HG03571 (cell line): ENCODE measurements around the gene C3.

Experiments
- ATAC-seq: cut with Tn5 transposase; IDR thresholded peaks from one replicate; pipeline ENCODE4 v1.9.1; 2021; ENCODE audit not compliant: unreplicated experiment

C3 gene

GRCh38 chr19:6731822-6732221 is 11.4 kb upstream of the C3 start:
- no peak for ATAC-seq

DNA sequence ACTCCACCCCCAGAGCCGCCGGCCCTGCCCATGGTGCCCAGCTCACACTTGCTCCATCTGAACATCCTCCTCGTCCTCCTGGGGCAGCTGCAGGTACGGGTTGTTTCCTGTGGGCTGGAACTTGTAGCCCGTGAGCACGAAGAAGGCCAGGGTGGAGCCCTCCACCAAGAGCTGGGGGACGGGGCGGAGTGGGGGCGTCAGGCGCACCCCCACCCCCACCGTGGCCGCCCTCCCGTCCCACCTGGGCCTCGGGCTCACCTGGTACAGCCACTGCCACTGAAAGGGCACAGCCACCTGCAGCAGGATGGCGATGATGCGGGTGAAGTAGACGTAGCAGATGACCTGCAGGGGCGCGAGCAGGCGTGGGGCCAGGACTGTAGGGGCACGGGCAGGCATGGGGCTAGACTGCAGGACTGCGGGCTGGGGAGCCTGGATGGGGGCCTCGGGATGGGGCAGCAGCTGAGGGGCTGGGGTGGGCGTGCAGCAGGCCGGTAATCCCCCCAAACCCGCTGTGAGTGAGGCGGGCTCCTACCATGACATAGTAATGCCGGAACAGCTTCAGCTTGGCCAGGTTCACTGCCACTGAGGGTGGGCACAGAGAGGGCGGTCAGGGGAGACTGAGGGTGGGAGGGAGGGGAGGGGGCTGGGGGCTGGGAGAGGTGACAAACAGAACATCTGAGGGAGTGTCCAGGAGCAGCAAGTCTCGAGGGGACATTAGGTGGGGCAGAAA is 10.7 kb upstream of the C3 start:
- no peak for ATAC-seq

GRCh38 chr19:6730153-6730804 is 9.8 kb upstream of the C3 start:
- ATAC-seq, result no peak

GRCh38 chr19:6729573-6730152 is 9.2 kb upstream of the C3 start:
- no peak for ATAC-seq

DNA sequence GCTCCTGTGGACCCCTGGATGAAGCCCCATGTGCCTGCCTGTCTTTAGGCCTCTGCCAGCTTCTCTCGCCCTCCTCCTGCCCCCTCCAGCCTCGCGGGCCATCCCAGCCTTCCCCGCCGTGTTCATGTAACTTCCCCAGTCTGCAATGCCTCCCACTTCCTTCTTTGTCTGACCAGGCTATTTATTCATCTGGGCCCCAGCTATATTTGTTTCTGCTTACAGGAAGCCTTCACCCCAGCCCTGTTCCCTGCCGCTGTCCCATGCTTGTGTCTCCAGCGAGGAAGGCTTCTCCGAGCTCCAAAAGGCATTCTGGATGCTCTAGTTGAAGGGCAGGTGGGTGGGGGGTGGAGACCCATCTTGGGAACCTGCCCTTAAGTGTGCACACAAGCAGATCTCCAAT is 7.9 kb upstream of the C3 start:
- ATAC-seq, result no peak

DNA sequence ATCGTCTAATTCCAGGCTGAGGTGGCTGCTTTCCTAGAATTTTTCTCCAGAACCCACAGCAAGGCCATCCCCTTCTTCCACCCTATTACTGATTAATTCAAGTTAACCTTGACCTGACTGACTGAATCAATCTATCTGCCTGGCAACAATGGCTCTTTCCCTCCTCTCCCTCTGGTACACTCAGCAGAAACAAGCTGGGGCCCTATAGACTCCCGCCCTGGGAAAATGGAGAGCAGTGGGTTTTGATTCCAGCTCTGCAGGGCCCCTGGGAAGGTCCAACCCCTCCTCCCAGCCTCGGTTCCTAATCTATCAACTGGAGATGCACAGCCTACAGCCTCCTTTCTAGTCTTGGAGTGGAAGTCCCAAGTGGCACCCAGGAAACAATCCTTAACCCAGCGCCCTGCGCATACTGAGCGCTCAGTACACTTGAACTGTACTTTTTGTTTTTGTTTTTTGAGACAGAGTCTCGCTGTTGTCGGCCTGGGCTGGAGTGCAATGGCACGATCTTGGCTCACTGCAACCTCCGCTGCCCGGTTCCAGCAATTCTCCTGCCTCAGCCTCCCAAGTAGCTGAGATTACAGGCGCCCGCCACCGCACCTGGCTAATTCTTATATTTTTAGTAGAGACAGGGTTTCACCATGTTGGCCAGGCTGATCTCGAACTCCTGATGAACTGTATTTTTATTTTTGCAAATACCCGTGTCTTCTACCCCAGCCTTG is 5.2 kb upstream of the C3 start:
- no peak for ATAC-seq

DNA sequence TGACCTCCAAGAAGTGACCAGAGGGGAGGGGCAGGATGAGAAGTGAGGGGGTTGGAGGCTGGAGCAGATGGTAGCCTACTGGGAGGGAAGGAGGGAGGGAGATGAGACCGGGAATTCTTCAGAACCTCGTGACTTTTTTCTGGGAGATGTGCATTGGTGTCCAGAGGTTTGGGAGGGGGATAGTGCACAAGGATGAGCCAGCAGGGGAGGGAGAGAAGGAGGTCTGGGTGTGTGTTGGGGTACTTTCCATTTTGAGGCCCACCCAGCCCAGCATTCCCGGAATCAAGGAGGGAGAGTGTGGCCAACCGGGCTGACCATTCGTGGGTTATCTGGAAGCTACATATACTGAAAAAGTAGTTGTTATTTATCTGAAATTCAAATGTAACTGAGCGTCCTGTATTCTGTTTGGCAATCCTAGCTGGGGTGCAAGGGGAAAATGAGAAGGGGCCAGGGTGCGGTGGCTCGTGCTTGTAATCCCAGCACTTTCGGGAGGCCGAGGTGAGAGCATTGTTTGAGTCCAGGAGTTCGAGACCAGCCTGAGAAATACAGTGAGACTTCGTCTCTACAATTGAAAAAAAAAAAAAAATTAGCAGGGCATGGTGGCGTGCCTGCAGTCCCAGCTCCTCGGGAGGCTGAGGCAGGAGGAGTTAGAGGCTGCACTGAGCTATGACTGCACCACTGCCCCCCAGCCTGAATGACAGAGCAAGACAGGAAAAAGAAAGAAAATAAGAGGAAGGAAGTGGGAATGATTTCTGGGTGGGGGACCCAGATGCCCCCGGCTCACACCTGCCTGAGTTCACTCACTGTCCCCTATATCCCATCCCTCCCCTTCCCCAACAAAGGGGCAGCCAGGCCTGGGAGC is 4.4 kb upstream of the C3 start:
- no peak for ATAC-seq

GRCh38 chr19:6723738-6724137 is 3.3 kb upstream of the C3 start:
- ATAC-seq, result no peak

DNA sequence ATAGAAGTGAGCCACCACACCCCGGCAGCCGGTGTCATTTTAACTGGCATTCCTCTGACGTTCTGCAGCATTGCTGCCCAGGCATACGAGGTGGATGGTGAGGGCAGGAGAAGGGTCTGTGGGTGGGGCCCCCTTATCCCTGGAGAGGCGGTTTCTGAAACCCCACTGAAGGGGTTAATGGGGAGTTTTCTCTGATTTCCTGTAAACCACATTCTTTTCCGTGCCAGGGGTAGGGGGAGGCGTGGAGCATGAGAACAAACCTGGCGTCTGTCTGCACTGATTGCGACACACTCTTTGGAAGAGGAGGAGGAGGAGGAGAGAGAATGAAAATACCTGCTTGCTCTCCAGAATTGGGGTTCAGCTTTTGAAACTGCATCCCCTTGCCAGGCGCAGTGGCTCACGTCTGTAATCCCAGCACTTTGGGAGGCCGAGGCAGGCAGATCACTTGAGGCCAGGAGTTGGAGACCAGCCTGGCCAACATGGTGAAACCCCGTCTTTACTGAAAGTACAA is 2.7 kb upstream of the C3 start:
- no peak for ATAC-seq

GRCh38 chr19:6721773-6722172 is 1.3 kb upstream of the C3 start:
- peak; percentile 53 for ATAC-seq

GRCh38 chr19:6721138-6721474 is 656 bp upstream of the C3 start:
- ATAC-seq, result no peak

DNA sequence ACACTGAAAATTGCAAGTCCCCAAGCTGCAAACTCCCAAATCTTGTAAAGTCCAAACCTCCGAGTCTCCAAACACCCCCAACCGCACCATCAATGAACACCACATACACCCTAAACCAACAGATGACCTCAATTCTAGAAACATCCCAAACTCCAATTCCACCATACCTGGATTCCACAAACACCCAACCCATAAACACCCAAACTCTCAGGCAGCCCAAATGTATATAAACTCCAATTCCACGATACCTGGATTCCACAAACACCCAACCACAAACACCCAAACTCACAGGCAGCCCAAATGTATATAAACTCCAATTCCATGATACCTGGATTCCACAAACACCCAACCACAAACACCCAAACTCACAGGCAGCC is 470 bp downstream of the C3 start:
- ATAC-seq, result no peak

DNA sequence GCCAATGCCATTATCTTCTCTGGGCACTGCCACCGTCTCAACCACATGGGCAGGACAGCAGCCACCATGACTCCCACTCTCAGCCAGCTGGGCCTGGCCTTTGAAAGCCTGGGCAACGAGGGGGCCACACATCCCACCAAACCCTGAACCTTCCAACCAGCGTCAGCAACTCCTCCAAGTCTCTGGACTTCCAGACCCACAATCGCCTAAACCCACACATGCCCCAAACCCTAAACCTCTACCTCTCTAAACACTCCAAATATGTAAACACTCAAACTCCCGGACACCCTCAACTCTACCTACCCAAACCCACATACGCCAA is 949 bp downstream of the C3 start:
- no peak for ATAC-seq

DNA sequence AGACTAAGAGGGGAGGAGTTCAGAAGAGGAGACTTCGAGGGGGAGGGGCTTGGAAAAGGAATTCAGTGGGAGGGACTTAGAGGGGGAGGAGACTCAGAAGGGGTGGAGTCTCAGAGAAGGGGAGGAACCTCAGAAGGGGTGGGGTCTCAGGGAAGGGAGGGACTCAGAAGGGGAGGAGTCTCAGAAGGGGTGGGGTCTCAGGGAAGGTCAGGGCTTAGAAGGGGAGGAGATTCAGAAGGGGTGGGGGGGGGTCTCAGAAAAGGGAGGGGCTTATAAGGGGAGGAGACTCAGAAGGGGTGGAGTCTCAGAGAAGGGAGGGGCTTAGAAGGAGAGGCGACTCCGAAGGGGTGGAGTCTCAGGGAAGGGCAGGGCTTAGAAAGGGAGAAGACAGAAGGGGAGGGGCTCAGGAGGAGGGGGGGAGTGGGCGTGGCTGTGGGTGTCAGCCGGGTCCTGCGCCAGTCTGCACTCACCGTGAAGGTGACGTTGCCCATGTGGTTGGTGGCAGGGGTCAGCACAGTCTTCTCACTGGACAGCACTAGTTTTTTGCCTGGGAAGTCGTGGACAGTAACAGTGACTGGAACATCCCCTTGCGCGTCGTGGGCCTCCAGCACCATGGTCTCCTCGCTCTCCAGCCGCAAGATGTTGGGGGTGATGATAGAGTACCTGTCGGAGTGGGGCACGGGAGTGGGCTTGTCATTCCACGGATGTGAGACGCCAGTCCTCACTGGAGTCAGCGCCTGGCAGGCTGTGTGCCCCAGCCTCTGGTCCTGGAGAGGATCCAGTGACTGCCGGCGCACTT is 1.5 kb downstream of the C3 start:
- no peak for ATAC-seq

GRCh38 chr19:6718111-6718740 is 2.2 kb downstream of the C3 start:
- no peak for ATAC-seq

DNA sequence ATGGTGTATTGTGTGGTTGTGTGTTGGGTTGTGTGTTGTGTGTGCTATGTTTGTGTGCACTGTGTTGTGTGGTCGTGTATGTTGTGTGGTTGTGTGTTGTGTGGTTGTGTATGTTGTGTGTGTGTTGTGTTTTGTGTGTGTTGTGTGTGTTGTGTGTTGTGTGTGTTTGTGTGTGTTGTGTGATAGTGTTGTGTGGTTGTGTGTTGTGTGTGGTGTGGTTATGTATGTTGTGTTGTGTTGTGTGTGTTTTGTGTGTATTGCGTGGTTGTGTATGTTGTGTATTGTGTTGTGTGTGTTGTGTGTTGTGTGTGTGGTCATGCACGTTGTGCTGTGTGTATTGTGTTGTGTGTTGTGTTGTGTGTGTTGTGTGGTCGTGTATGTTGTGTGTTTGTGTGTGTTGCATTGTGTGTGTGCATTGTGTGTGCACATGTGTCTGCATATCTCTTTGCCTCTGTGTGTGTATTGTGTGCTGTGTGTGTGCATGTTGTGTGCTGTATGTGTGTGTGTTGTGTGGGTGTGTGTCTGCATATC is 2.9 kb downstream of the C3 start:
- no peak for ATAC-seq

DNA sequence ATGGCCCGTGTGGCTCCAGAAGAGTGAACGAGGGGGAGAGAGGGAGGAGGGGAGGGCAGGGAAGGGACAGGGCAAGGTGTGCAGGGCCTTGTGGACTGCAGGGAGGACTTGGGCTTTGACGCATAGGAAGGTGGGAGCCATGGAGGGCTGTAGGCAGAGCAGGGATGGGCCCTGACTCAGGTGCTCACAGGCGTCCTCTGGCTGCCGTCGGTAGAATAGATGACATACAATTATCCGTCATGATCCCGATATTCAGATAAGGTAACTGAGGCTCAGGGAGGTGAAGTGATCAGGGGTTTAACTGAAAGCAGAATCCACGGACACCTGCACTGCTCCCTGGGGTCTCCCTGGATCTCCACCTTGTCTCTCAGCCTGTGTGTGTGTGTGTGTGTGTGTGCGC is 3.4 kb downstream of the C3 start:
- no peak for ATAC-seq

DNA sequence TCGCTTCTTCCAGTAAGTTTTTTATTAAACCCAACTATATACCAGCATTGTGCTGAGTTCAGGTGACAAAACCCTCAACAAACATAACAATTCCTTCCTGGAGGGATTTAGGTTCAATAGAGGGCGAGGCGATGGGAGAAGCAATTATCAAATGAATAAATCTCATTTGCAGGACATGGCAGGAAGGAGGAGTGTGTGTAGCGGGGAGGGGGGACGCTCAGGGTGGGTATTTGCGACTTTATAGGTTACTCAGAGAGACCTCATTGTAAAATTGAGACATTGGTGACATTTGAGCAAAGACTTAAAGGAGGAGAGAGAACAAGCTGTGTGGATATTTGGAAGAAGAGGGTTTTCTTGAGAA is 3.9 kb downstream of the C3 start:
- ATAC-seq, result no peak

DNA sequence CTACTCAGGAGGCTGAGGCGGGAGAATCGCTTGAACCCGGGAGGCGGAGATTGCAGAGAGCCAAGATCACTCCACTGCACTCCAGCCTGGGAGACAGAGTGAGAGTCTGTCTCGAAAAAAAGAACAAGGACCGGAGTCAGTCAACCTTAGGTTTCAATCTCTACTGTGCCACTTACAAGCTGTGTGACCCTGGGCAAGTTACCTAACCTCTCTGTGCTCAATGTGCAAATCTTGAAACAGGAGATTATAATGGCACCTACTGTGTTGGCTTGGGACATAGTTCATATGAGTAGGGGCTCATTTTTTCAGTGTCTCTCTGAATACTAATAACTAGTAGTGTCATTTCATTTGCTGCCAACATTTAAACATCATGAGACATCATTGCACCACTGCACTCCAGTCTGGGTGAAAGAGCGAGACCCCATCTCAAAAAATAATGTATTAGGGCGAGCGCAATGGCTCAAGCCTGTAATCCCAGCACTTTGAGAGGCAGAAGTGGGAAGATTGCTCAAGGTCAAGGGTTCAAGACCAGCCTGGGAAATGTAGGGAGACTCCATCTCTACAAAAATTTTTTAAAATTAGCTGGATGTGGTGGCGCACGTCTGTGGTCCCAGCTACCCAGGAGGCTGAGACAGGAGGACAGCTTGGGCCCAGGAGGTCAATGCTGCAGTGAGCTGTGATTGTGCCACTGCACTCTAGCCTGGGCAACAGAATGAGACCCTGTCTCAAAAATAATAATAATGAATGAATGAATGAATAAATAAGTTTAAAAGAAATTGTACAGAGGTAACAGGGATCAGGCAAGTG is 5.5 kb downstream of the C3 start:
- no peak for ATAC-seq
